ENCODE data around the gene GFER.

GFER gene

GRCh38 chr16:1974157-1975070, 9.6 kb upstream of the GFER start:
- no peak for DNase-seq (ENCODE audit: low spot score)

- no peak for DNase-seq (ENCODE audit: low spot score)
Observed at GRCh38 chr16:1975432-1976215, 8.4 kb upstream of the GFER start.

- DNase-seq (ENCODE audit: low spot score): no peak
Observed at GRCh38 chr16:1976216-1976520, 7.8 kb upstream of the GFER start.

GRCh38 chr16:1976951-1977874, 6.8 kb upstream of the GFER start:
- DNase-seq (ENCODE audit: low spot score): no peak

GRCh38 chr16:1977875-1978268, 6.1 kb upstream of the GFER start:
- no peak for DNase-seq (ENCODE audit: low spot score)

- DNase-seq (ENCODE audit: low spot score): no peak
Observed at GRCh38 chr16:1978476-1979120, 5.4 kb upstream of the GFER start.

- no peak for DNase-seq (ENCODE audit: low spot score)
Observed at GRCh38 chr16:1979271-1980029, 4.5 kb upstream of the GFER start.

GRCh38 chr16:1980030-1980769, 3.8 kb upstream of the GFER start:
- no peak for DNase-seq (ENCODE audit: low spot score)

- no peak for DNase-seq (ENCODE audit: low spot score)
Observed at GRCh38 chr16:1980770-1981087, 3.3 kb upstream of the GFER start.

GRCh38 chr16:1981398-1981836, 2.6 kb upstream of the GFER start, which contains the start of gene NOXO1:
Gene NOXO1, minus strand, starts transcription at chr16:1981469. Its CDS starts 290 bp downstream, at chr16:1981179.
- DNase-seq (ENCODE audit: low spot score): no peak

- DNase-seq (ENCODE audit: low spot score): no peak
Observed at GRCh38 chr16:1982013-1982433, 2.0 kb upstream of the GFER start.

- no peak for DNase-seq (ENCODE audit: low spot score)
Observed at GRCh38 chr16:1982991-1983543, 926 bp upstream of the GFER start.

GRCh38 chr16:1984347-1985225, 593 bp downstream of the GFER start:
- no peak for DNase-seq (ENCODE audit: low spot score)

GRCh38 chr16:1985466-1986150, 1.6 kb downstream of the GFER start:
- DNase-seq (ENCODE audit: low spot score): no peak

- no peak for DNase-seq (ENCODE audit: low spot score)
Observed at GRCh38 chr16:1987198-1987597, 3.2 kb downstream of the GFER start.

- no peak for DNase-seq (ENCODE audit: low spot score)
Observed at GRCh38 chr16:1989209-1990100, 5.5 kb downstream of the GFER start, which contains the start of gene SYNGR3. Gene SYNGR3, plus strand, starts transcription at chr16:1989970. Its CDS starts 133 bp downstream, at chr16:1990103.

GRCh38 chr16:1990101-1990350, 6.0 kb downstream of the GFER start:
- no peak for DNase-seq (ENCODE audit: low spot score)

Data from CD4-positive, alpha-beta T cell treated with Interleukin-2 at 100 ng/mL for 4 hours (primary cell).